PC-9 (cell line): Measurements from ENCODE around the gene ZNF438. TPM values are rescaled to one million over a fixed set of nuclear protein-coding genes. Genes with fewer than 3 reads are reported as not detected.

Experiments used
- BruUV-seq: library from RNA; stranded (reverse); fragments of 400-500 nt; replicated peaks from 2 replicates; lab custom pipeline; 2021; lab: Mats Ljungman, UMichigan
- CTCF ChIA-PET: fragments of 300-600 bp; sonication (Branson Sonifier 250); formaldehyde crosslinking; loops from one replicate; lab custom pipeline; 2022; ENCODE audit warnings: antibody characterized with exemption; lab: Charles Lee
- POLR2A ChIA-PET: fragments of 300-600 bp; sonication (Branson Sonifier 250); formaldehyde crosslinking; loops from one replicate; lab custom pipeline; 2022; ENCODE audit warnings: antibody characterized with exemption; ENCODE audit not compliant: unreplicated experiment; lab: Charles Lee
- DNase-seq, 2 experiments: peaks; one replicate each; pipeline versions ENCODE4 v3.0.0 to v3.0.0-alpha.2; 2015 to 2022; ENCODE audit warnings: mixed read lengths in 1 of 2
- H2AFZ ChIP-seq: fragments of 200-600 bp; sonication (generic); 2 replicates; pipeline ENCODE4 v1.8.1; 2017; ENCODE audit warnings: antibody characterized with exemption
- H3F3A ChIP-seq: fragments of 200-600 bp; sonication (generic); 2 replicates; pipeline ENCODE4 v1.8.1; 2017; ENCODE audit warnings: antibody characterized with exemption, mild to moderate bottlenecking, low read depth; ENCODE audit not compliant: insufficient read depth
- H3K27ac ChIP-seq: fragments of 200-600 bp; sonication (generic); 2 replicates; pipeline ENCODE4 v1.6.1; 2016; ENCODE audit warnings: mixed run types
- H3K27me3 ChIP-seq: fragments of 200-600 bp; sonication (generic); 2 replicates; pipeline ENCODE4 v1.6.1; 2016; ENCODE audit warnings: low read depth, mixed run types; ENCODE audit not compliant: insufficient read depth
- H3K36me3 ChIP-seq: fragments of 200-600 bp; sonication (generic); 2 replicates; pipeline ENCODE4 v1.6.1; 2016; ENCODE audit warnings: low read depth, mixed run types
- H3K4me1 ChIP-seq: fragments of 200-600 bp; sonication (generic); replicated peaks from 2 replicates; pipeline ENCODE4 v1.6.1; 2016; ENCODE audit warnings: mixed run types; ENCODE audit not compliant: insufficient read depth
- H3K4me2 ChIP-seq: fragments of 200-600 bp; sonication (generic); 2 replicates; pipeline ENCODE4 v1.6.1; 2017; ENCODE audit warnings: mixed run types
- H3K4me3 ChIP-seq: fragments of 200-600 bp; sonication (generic); 2 replicates; pipeline ENCODE4 v1.6.1; 2016; ENCODE audit warnings: mixed run types
- H3K79me2 ChIP-seq: fragments of 200-600 bp; sonication (generic); 2 replicates; pipeline ENCODE4 v1.6.1; 2017; ENCODE audit warnings: low read depth, mixed run types
- H3K9me2 ChIP-seq: fragments of 200-600 bp; sonication (generic); 2 replicates; pipeline ENCODE4 v1.8.1; 2017; ENCODE audit warnings: mild to moderate bottlenecking; ENCODE audit not compliant: insufficient read depth
- H3K9me3 ChIP-seq: fragments of 200-600 bp; sonication (generic); 2 replicates; pipeline ENCODE4 v1.8.1; 2016; ENCODE audit warnings: low read depth; ENCODE audit not compliant: insufficient read depth
- H4K20me1 ChIP-seq: fragments of 200-600 bp; sonication (generic); 2 replicates; pipeline ENCODE4 v1.8.1; 2017; ENCODE audit not compliant: insufficient read depth
- EZH2 ChIP-seq: fragments of 200-600 bp; sonication (generic); IDR thresholded peaks from 2 replicates; pipeline ENCODE4 v1.8.0; 2017; ENCODE audit warnings: antibody characterized with exemption, low read depth
- intact Hi-C: fragments of 100-400 bp; cut with micrococcal nuclease; formaldehyde crosslinking; loops from one replicate; pipeline ENCODE4 v1.10.0; 2022; ENCODE audit not compliant: unreplicated experiment
- total RNA-seq: library from RNA; stranded (reverse); gene quantifications from 2 replicates; pipeline ENCODE4 v1.2.3, GENCODE V29; 2021
- TF ChIP-seq, protein P1 (sequence below): fragments of 200-600 bp; sonication (generic); conservative IDR thresholded peaks from 2 replicates; pipeline ENCODE4 v1.6.1; 2017; ENCODE audit warnings: mixed run types, antibody characterized with exemption, mild to moderate bottlenecking, moderate library complexity

ZNF438 gene
- total RNA-seq, 1 experiment from 2014 or later: 4.7 TPM

DNA sequence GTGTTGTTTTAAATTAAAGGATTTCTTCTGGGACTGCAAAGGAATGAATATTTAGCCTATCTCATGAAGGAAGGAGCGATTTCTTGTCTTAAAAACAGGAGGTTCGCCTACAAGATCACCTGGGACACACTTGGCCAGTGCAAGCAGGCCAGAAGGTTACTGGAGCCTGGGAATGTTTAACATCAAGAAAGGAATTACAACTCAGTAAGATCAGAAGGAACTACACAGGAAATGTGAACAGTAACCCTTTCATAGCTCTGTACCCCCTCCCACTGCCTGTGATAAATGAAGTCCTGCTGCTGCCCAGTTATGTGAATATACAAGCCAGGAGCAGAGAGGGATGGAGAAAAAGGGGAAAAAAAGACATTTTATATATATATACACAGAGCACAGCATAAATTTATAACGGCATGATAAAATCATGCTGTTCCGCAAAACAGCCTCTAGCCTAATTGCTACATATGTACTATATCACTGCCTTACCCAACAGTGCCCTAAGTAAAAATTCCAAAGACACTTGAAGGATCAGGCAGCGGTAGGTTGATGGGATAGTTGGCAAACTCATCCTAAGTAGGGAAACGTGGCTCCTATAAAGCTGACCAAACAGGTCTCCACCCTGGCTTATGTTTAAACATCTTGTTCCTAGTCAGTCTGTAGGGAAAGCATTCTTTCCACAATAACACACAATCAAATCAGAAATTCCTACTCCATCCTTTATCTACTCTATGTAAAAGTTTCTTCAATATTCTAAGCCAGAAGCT, 63.8 kb downstream of the ZNF438 start:
- H3K79me2 ChIP-seq: no peaks in the 10 kb centered on the region
- POLR2A ChIA-PET: interaction anchor here (0.5 kb wide), 1 partner anchor 173 kb away, joined by 8 read pairs; no protein-coding TSS in a partner anchor
- H3K4me2 ChIP-seq: no peak overlapping the region
- H3K27me3 ChIP-seq: no peaks in the 10 kb centered on the region
- H2AFZ ChIP-seq: no peak overlapping the region
- H3K36me3 ChIP-seq: no peaks in the 10 kb centered on the region
- H3K27ac ChIP-seq: no peak overlapping the region
- no peaks in the 10 kb centered on the region for H3K4me1 ChIP-seq
- no peak overlapping the region for H3K4me3 ChIP-seq
- CTCF ChIA-PET: no interaction called here
- DNase-seq: no peak
- BruUV-seq: no TSS peak
- H4K20me1 ChIP-seq: no peaks in the 10 kb centered on the region
- TF ChIP-seq, protein P1, sequence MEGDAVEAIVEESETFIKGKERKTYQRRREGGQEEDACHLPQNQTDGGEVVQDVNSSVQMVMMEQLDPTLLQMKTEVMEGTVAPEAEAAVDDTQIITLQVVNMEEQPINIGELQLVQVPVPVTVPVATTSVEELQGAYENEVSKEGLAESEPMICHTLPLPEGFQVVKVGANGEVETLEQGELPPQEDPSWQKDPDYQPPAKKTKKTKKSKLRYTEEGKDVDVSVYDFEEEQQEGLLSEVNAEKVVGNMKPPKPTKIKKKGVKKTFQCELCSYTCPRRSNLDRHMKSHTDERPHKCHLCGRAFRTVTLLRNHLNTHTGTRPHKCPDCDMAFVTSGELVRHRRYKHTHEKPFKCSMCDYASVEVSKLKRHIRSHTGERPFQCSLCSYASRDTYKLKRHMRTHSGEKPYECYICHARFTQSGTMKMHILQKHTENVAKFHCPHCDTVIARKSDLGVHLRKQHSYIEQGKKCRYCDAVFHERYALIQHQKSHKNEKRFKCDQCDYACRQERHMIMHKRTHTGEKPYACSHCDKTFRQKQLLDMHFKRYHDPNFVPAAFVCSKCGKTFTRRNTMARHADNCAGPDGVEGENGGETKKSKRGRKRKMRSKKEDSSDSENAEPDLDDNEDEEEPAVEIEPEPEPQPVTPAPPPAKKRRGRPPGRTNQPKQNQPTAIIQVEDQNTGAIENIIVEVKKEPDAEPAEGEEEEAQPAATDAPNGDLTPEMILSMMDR: no peak
- no peak for TF ChIP-seq EZH2
- intact Hi-C loops: no loop called here
- no peaks in the 10 kb centered on the region for H3F3A ChIP-seq
- no peaks in the 10 kb centered on the region for H3K9me2 ChIP-seq
- no peaks in the 10 kb centered on the region for H3K9me3 ChIP-seq

DNA sequence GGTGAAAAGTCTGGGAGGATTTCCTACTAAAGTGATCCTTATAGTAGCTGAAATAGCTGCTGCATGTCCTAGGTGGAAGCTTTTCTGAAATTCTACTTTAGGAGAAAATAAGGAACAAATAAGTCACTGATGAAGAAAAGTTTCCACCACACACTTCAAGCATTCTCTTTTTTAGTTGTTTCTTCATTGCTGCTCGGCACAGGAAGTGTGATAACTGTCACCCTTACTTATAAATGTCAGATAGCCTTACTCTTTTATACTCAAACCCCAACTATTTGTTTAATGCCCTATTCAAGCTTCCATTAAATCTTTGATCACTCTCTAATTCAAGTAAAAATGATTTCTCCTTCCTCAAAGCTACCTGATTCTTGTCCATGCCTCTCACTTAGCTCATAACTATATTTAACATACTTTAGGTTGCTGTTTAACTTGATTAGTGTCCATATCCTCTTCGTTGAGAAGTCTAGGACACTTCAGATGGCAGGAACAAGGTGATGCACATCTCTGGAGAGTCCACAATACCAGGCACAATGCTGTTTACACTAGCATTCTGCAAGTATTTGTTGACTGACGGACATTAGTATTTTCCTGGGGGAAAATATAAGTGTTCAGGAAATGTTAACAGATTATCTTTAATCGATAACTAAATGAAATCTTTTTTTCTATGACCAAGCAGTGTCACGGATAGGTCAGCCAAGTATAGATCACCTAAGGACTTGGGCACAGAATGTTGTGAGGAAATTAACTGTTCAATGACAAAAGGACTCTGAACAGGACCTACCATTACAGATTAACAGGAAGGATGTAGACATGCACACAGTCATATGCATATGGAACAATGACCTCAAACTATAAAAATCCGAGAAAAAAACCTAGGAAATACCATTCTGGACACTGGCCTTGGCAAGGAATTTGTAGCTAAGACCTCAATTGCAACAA, 67.4 kb downstream of the ZNF438 start:
- Histone ChIP-seq H3K79me2 (no peaks in the 10 kb centered on the region), H3F3A (no peaks in the 10 kb centered on the region), H3K27me3 (no peaks in the 10 kb centered on the region), H3K27ac (no peak overlapping the region), H4K20me1 (no peaks in the 10 kb centered on the region), H3K4me3 (no peak overlapping the region), H3K4me1 (no peaks in the 10 kb centered on the region), H2AFZ (no peak overlapping the region), H3K9me2 (no peaks in the 10 kb centered on the region), H3K4me2 (no peak overlapping the region), H3K9me3 (no peaks in the 10 kb centered on the region), H3K36me3 (no peaks in the 10 kb centered on the region)
- no peak for DNase-seq
- POLR2A ChIA-PET: no interaction called here
- intact Hi-C loops: no loop called here
- CTCF ChIA-PET: no interaction called here
- TF ChIP-seq EZH2: no peak
- TF ChIP-seq, protein P1: no peak
- no TSS peak for BruUV-seq

DNA sequence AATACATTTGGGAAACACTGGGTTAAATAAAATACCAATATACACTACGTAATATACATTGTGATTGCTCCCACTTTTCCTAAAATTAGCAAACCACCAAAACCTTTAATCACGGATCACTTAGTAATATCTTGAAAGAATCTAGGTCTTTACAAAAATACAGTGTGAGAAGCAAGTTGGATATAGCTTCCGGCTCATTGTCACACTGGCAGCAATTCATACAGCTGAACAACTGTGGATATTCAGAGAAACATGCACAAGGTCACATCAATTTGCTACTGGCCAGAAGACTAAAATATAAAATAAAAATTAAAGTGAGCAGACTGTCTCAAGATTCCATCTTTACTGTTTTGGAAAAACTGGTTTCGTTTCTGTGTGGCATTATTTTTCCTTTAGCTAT, 69.1 kb downstream of the ZNF438 start:
- Histone ChIP-seq H3K4me2 (no peak overlapping the region), H4K20me1 (no peaks in the 10 kb centered on the region), H3K9me2 (no peaks in the 10 kb centered on the region), H3K27ac (no peak overlapping the region), H3K9me3 (no peaks in the 10 kb centered on the region), H3K36me3 (no peaks in the 10 kb centered on the region), H3K27me3 (no peaks in the 10 kb centered on the region), H3K4me3 (no peak overlapping the region), H3K4me1 (no peaks in the 10 kb centered on the region), H3F3A (no peaks in the 10 kb centered on the region), H3K79me2 (no peaks in the 10 kb centered on the region), H2AFZ (no peak overlapping the region)
- no TSS peak for BruUV-seq
- TF ChIP-seq, protein P1: no peak
- no peak for TF ChIP-seq EZH2
- ChIA-PET CTCF (no interaction called here), POLR2A (no interaction called here)
- intact Hi-C loops: no loop called here
- DNase-seq: no peak
